HCT116 (cell line): ENCODE results near the gene QPCT.

Experiments used
- CEBPB ChIP-seq: IDR thresholded peaks from 2 replicates; pipeline ENCODE4 v1.6.1; 2012; ENCODE audit warnings: low read depth
- CTCF ChIP-seq, 3 experiments: fragments of 200-600 bp in 1 of 3; sonication (generic) in 1 of 3; IDR thresholded peaks in 2 of 3; conservative IDR thresholded peaks in 1 of 3; 2 replicates each; pipeline ENCODE4 v1.5.1; 2012 to 2017; ENCODE audit warnings: low read depth in 2 of 3, low read length in 2 of 3, antibody characterized with exemption in 1 of 3, borderline replicate concordance in 1 of 3, control low read depth in 1 of 3, mild to moderate bottlenecking in 1 of 3, mixed read lengths in 1 of 3, mixed run types in 1 of 3, moderate library complexity in 1 of 3; ENCODE audit not compliant: insufficient read depth in 1 of 3
- REST ChIP-seq: IDR thresholded peaks from 2 replicates; pipeline ENCODE4 v1.6.1; 2012; ENCODE audit warnings: low read depth
- SIN3A ChIP-seq: IDR thresholded peaks from 2 replicates; pipeline ENCODE4 v1.6.1; 2012; ENCODE audit warnings: low read depth
- SP1 ChIP-seq: IDR thresholded peaks from 2 replicates; pipeline ENCODE4 v1.6.1; 2012; ENCODE audit warnings: low read depth
- SRF ChIP-seq: IDR thresholded peaks from 2 replicates; pipeline ENCODE4 v1.6.1; 2012; ENCODE audit warnings: low read depth
- TCF7L2 ChIP-seq: IDR thresholded peaks from 2 replicates; pipeline ENCODE4 v1.7.0; 2011; ENCODE audit warnings: borderline replicate concordance, inconsistent platforms; ENCODE audit not compliant: insufficient read depth, insufficient read length; ENCODE audit errors: extremely low read depth
- YY1 ChIP-seq: IDR thresholded peaks from 2 replicates; pipeline ENCODE4 v1.6.1; 2011; ENCODE audit warnings: low read length, low read depth, moderate library complexity, mild to moderate bottlenecking; ENCODE audit not compliant: insufficient replicate concordance; ENCODE audit errors: extremely low read depth
- ZBTB33 ChIP-seq: IDR thresholded peaks from 2 replicates; pipeline ENCODE4 v1.6.1; 2011; ENCODE audit warnings: mild to moderate bottlenecking, low read length, moderate library complexity; ENCODE audit not compliant: insufficient replicate concordance; ENCODE audit errors: extremely low read depth

- TF ChIP-seq REST (no peak), CTCF (IDR thresholded peaks at IDR 0.05 in 2 of 3, conservative IDR thresholded peaks at IDR 0.05 in 1 of 3; ENCODE audit: borderline replicate concordance in 1 of 3, insufficient read depth in 1 of 3, low read depth in 2 of 3, low read length in 2 of 3) (no peak), TCF7L2 (no peak), ZBTB33 (no peak), YY1 (no peak), SP1 (no peak), SRF (no peak), SIN3A (no peak), CEBPB (no peak)
Measured at GRCh38 chr2:37324536-37324785, 20.0 kb upstream of the QPCT start.
